NCI-H187 treated with DMSO at 0.1 percent for 48 hours (cell line): ENCODE data around the gene AEBP2.
"Not testable (repeated sequence)": the region's sequence is repeated elsewhere in the genome, so short reads cannot be mapped to it uniquely, and the experiment has no call there.

ENCODE experiments used
- DNase-seq: peaks from one replicate; lab custom pipeline; 2025; lab: John Stamatoyannopoulos, UW

The AEBP2 gene

DNA sequence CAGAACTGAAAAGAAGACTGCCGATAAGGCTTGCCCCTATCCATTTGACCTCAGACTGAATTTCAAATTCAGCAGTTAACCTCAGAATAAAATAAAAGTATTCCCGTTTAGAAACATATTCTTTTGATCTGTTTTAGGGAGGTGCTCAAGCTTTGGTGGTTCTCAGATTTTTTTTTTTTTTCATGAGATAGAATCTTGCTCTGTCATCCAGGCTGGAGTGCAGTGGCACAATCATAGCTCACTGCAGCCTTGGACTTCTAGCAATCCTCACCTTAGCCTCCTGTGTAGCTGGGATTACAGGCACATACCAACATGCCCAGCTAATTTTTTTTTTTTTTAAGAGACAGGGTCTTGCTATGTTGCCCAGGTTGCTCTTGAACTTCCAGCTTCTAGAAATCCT is 15.5 kb downstream of the AEBP2 start:
- no peak for DNase-seq

DNA sequence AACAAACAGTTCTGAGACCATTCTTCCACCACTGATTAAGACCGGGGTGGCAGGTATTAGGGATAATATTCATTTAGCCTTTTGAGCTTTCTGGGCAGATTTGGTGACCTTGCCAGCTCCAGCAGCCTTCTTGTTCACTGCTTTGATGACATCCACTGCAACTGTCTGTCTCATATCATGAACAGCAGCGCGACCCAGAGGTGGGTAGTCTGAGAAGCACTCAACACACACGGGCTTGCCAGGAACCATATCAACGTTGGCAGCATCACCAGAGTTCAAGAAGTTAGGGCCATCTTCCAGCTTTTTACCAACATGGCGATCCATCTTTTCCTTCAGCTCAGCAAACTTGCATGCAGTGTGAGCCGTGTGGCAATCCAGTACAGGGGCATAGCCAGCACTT is 16.9 kb downstream of the AEBP2 start:
- DNase-seq = no peak

DNA sequence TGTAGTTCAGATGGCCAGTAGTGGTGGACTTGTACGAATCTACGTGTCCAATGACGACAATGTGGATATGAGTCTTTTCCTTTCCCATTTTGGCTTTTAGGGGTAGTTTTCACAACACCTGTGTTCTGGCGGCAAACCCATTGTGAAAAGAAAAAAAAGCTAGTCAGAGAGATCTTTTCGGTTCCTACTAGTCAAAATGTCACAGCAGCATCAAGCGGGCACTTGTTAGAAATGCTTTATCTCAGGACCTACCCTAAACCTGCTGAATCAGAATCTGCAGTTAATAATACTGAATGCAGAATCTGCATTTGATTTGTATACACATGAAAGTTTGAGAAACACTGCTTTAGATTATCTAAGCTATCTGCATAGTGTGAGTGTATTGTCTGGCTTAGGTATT is 18.3 kb downstream of the AEBP2 start:
- DNase-seq = no peak

DNA sequence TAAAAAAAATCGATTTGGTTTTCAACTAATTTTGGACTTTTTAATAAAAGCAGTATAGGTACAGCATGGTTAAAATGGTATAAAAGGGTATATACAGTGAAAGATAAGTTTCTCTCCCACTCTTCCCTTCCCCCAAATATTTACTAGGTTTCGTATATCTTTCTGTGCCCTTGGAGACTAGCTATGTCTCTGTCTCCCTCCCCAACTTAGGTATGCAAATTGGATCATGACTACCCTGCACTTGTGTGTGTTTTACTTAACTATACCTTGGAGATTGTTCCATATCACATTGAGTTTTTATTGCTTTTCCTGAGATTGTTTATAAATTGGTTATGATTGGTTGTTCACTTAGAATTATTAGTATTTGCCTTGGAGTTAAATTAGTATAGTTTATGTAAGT is 19.4 kb downstream of the AEBP2 start:
- no peak for DNase-seq

DNA sequence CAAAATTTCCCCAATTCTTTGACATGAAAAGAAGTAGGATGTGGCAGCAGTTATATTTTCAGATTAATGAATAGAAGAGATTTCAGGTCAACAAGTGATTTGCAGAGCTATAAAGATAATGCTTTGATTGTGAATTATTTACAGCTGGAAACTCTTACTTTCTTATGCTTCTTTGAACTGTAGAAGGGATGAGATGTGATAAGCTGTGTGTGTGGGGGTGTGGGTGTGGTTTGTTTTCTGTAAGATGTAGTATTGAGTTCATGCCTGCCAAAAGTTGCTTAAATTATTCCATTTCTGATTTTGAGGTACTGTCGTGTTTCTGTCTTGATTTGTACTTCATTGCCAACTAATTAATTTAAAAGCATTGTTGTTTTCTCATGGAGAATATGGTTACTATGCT is 22.7 kb downstream of the AEBP2 start:
- DNase-seq = no peak

DNA sequence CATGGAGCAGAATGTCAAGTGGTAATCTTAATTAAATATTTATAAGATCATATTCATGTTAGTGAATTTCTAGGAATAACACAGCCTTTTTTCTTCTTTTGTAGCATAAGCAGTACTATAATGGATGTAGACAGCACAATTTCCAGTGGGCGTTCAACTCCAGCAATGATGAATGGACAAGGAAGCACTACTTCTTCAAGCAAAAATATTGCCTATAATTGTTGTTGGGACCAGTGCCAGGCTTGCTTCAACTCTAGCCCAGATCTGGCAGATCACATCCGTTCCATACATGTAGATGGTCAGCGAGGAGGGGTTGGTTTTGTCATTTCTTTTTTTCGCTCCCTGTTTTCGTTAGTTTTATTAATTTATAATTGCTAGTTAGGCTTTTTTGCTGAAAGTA is 23.1 kb downstream of the AEBP2 start:
- DNase-seq = no peak

DNA sequence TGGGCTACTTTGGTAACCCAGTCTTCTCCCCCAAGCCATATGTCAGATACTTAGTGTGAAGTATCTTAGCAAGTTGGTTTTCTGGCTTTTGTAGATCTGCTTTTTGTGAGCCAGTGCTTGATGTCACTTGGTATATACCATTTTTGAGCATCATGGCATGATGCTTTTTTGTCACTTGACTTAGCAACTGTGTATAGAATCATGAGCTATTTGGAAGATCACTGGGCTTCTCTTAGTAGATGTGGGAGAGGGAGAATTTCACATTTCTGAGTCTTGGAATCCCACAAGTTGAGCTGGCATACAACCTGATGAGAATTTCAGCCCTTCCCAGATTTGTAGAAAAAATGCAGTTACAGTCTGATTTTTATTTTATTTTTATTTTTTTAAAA is 24.9 kb downstream of the AEBP2 start:
- no peak for DNase-seq

DNA sequence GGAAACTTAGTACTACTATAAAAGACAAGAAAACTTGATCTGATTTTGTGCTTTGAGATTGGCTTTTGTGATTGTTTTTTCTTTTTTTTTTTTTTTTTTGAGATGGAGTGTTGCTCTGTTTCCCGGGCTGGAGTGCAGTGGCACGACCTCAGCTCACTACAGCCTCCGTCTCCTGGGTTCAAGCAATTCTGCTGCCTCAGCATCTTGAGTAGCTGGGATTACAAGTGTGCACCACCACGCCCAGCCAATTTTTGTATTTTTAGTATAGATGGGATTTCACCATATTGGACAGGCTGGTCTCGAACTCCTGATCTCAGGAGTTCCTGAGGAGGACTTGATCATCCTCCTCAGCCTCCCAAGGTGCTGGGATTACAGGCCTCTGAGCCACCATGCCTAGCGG is 26.4 kb downstream of the AEBP2 start:
- DNase-seq = no peak

DNA sequence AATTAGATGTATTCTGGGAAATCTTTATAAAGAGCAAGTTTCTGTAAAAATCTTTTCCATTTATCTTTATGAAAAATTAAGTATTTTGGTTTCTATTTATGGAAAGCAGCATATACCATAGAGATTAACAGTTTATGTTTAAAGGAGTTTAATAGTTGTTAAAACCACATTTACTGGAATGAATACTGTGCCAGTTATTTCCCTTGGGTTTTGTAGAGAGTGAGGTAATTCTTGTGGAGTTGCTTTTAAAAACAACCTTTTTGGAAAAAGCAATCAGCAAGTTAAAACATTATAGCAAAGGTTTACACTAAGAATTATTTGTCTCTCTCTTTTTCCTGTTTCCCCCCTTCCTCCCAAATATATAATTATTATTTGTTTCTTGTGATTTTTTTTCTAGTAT is 34.9 kb downstream of the AEBP2 start:
- no peak for DNase-seq

DNA sequence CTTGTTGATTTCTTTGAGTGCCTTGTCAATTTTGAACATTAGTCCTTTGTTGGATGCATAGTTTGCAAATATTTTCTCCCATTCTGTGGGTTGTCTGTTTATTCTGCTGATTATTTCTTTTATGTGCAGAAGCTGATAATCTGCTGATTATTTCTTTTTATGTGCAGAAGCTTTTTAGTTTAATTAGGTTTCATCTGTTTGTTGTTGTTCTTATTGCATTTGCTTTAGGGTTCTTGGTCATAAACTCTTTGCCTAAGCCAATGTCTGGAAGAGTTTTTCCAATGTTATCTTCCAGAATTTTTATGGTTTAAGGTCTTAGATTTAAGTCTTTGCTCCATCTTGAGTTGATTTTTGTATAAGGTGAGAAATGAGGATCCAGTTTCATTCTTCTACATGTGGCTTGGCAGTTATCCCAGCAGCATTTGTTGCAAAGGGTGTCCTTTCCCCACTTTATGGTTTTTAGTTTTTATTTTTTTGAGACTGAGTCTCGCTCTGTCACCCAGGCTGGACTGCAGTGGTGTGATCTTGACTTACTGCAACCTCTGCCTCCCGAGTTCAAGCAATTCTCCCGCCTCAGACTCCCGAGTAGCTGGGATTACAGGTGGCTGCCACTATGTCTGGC is 36.7 kb downstream of the AEBP2 start:
- DNase-seq = not testable (repeated sequence)

DNA sequence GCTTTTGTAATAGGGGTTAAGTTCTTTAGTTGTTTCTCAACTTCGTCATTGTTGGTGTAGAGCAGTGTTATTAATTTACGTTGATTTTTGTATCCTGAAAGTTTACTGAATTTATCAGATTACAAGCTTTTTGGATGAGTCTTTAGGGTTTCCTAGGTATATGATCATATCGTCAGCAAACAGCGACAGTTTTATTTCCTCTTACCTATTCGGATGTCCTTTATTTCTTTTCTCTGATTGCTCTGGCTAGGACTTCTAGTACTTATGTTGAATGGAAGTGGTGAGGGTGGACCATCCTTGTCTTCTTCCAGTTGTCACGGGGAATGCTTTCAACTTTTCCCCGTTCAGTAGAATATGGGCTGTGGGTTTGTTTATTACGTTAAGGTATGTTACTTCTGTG is 37.8 kb downstream of the AEBP2 start:
- no peak for DNase-seq

DNA sequence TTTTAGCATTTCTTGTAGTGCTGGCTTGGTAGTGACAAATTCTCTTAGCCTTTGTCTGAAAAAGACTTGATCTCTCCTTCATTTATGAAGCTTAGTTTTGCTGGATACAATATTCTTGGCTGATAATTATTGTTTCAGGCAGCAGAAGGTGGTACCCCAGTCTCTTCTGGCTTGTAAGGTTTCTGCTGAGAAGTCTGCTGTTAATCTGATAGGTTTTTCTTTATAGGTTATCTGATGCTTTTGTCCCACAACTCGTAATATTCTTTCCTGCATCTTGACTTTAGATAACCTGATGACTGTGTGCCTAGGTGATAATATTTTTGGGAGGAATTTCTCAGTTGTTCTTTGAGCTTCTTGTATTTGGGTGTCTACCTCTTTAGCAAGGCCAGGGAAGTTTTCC is 41.2 kb downstream of the AEBP2 start:
- no peak for DNase-seq

DNA sequence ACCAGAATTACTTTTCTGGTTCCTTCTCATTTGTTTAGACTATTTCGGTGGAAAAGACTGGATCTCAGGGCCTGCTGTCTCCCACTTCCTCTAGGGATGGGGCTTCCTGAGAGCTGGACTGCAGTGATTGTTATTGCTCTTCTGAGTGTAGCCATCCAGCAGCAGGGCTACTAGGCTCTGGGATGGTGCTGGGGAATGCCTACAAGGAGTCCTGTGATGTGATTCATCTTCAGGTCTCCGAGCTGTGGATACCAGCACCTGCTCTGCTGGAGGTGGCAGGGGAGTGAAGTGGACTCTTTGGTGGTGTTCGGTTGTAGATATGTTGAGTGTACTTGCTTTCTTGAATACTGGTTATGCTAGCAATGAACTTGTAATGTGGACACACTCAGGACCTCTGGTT is 42.7 kb downstream of the AEBP2 start:
- DNase-seq = no peak

DNA sequence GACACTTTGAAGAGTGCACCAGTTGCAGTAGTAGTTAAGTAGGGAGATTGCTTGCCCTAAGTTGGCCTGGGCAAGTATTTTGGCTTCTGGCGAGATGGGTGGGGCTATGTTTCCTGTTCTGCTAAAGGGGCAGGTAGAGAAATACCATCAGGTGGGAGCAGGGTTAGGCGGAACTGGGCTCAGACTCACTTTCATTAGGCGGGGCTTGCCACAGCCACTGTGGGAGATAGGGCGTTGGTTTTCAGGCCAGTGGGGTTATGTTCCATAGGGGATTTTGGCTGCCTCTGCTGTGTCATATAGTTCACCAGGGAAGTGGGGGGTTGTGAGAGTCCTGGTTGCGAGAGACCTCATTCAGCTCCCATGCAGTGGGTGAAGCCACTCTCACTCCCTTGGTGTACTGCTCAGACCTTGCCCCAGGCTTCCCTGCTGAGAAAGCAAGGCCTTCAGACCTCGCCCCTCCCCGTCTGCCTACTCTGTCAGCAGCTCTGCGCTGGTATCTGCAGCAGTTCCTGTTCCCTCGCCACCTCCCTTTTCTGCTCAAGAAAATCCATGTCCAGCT is 43.3 kb downstream of the AEBP2 start:
- DNase-seq = no peak

DNA sequence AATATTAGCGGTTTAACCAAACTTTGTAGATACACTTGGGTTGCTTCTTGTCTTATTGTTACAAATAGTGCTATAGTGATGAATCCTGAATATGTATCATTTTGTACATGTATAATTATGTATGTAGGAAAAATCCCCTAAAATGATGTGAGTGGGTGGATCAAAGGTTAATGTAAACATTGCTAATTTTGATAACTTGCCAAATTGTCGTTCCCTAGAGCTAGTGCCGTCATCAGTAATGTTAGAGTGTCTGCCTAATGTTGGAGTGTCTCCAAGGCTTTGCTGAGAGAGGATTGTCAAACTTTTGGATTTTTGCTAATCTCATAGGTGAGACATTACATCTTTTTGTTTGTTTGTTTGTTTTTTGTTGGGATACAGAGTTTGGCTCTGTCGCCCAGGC is 44.4 kb downstream of the AEBP2 start:
- no peak for DNase-seq

DNA sequence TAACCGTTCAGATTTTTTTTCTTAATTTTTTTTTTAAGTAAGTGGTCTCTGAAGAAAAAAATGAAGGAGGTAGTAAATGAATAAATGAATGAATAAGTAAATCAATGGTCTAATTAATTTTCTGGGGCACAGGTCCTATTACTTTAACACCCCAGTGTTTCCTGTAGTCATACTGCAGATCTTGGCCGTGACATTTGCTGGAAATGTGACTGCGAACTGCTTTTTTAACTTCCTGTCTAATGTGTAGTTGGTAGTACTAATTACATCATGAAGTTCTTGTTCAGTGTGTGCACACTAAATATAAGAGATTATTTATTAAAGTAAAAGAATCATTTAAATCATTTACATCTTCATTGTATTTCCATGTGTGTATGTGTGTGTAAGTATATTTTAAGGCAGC is 45.4 kb downstream of the AEBP2 start:
- no peak for DNase-seq

DNA sequence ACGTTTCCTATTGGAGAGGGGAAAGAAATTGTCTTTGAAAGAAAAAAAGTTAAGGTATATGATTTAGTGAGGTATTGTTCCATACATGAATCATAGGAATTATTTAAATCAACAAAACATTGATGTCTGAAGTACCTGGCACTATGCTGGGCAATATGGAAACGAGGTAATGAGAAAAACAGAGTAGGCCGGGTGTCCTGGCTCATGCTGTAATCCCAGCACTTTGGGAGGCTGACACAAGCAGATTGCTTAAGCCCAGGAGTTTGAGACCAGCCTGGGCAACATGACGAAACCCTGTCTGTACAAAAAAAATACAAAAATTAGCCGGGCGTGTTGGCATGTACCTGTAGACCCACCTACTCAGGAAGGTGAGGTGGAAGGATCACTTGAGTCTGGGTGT is 45.9 kb downstream of the AEBP2 start:
- DNase-seq = no peak

DNA sequence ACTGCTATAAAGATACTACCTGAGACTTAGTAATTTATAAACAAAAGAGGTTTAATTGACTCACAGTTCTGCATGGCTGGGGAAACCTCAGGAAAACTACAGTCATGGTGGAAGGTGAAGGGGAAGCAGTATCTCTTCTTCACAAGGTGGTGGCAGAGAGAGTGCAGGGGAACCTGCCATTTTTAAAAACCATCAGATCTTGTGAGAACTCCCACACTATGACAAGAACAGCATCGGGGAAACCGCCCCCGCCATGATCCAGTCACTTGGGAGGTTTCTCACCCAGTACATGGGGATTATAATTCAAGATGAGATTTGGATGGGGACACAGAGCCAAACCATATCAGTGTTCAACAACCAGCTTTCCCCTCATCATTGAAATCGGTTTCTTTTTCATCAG is 49.9 kb downstream of the AEBP2 start:
- DNase-seq = no peak

DNA sequence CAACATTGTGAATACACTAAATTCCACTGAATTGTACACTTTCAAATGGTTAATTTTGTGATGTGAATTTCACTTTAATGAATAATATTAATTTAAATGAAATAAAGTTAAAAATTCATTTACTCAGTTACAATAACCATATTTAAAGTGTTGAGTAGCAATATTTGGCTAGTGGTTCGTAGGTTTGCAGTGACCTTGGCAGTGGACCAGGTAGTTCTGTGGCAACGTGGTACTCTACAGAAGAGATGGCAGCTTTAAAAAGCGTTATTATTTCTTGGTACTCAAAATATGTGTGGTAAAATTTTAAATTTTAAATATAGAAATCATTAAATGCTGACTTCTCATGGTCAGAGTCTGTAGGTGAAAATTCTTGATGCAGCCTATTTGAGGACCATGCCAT is 51.6 kb downstream of the AEBP2 start:
- no peak for DNase-seq

DNA sequence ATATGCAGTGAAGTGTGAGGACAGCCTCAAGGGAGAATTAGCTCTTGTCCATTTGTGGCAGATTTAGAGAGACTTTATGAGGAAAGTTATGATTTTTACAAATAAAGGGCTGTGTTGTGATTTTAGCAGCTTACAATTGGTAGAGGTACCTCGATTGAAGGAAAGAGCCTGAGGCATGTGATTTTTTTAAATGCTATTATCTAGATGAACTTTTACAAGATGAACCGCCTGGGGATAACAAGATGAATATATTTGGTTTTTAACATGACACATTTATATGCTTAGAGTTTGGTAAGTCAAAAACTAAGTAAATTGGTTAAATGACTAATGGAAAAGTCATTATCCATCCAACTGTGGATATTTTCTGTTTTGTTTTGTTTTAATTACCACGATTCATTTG is 52.6 kb downstream of the AEBP2 start:
- DNase-seq = no peak

DNA sequence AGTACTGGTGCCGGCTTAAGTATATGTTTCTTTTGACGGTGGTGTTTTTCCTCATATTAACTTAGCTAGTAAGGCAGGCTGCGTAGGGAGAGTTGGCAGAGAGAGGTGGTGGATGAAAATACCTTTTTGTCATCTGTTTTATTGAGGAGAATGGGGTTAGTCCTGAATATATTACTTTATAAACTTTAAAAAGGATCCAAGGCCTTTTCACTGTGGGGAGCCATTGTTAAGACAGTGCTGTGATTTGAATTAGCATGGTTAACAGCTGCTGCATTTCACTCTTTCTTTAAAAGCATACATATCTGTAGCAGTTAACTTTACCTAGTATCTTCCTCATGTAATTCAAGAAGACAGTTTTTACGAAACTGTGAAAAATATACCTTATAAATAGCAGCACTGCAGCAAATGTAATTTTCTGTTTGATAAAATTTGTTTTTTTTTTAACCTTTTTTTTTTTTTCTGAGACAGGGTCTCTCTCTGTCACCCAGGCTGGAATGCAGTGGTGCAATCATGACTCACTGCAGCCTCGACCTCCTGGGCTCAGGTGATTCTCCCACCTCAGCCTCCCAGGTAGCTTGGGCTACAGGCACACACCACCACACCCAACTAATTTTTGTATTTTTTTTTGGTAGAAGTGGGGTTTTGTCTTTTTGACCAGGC is 57.1 kb downstream of the AEBP2 start:
- DNase-seq = no peak

DNA sequence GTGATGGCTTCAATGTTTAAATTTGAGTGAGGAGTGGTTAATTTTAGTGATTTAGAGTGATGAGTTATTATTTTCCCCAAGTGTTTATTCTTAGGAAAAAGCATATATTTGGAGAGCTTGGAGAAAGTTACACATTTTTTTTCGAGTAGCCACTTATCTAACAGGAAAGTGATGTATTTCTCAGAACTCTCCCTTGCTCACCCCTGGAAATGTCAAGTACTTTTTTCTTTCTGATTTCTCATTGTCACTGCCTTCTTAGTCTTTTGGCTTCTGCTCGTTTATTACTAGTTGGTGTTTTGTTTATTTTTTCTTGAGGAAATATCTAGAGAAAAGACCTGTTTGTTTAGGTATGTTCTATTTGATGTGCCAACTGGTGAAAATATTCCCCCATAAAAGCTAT is 58.8 kb downstream of the AEBP2 start:
- no peak for DNase-seq

DNA sequence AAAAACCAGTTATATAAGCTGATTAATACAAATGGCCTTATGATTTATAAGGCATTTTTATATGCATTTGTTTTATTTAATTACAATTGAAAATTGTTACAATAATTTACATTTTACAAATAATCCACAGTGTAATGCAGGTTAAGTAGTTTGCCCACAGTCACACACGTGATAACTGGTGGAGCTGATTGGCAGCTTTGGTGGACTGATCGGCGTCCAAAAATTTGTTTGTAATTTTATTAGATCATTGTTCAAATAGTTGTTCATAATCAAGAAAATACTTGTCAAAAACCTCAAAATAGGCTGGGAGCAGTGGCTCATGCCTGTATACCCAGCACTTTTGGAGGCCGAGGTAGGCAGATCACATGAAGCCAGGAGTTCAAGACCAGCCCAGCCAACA is 59.7 kb downstream of the AEBP2 start:
- DNase-seq = no peak

DNA sequence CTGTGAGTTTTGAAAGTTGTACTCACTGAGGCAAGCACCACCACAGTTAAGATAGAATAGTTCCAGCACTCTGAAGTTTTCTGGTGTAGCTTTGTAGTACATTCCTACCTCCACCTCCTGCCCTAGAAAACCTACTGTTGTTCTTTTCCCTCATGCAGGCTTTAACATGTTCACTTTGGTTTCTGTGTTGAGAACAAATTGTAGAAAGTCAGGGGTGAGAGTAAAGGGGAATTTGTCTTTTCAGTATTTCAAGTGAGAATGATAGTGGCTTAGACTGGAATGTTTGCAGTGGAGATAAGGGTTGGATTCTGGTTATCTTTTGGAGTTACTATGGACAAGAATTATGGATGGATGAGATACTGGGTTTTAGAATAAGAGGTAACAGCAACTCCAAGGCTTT is 67.2 kb downstream of the AEBP2 start:
- no peak for DNase-seq
